Smooth muscle cell (in vitro differentiated cells): Measurements from ENCODE around the gene DMPK. TPM values are rescaled to one million over a fixed set of nuclear protein-coding genes. Genes with fewer than 3 reads are reported as not detected.
A peak's percentile ranks its signal among the peaks of the same experiment; 100 is the strongest.

Experiments
- DNase-seq: peaks from one replicate; lab custom pipeline; 2025; ENCODE audit not compliant: unreplicated experiment; lab: John Stamatoyannopoulos, UW
- H2AFZ ChIP-seq: fragments of 200-600 bp; sonication (generic); 2 replicates; pipeline ENCODE4 v1.6.0; 2016; ENCODE audit warnings: antibody characterized with exemption, low read depth, mild to moderate bottlenecking
- H3F3A ChIP-seq: fragments of 200-600 bp; sonication (generic); 2 replicates; pipeline ENCODE4 v1.6.0; 2017; ENCODE audit warnings: antibody characterized with exemption, low read depth
- H3K27ac ChIP-seq: fragments of 200-600 bp; sonication (generic); 2 replicates; pipeline ENCODE4 v1.5.1; 2016; ENCODE audit warnings: low read depth, mild to moderate bottlenecking
- H3K27me3 ChIP-seq: fragments of 200-600 bp; sonication (generic); 2 replicates; pipeline ENCODE4 v1.6.1; 2016; ENCODE audit warnings: low read depth, mild to moderate bottlenecking
- H3K36me3 ChIP-seq: fragments of 200-600 bp; sonication (generic); 2 replicates; pipeline ENCODE4 v1.5.1; 2016; ENCODE audit warnings: low read depth
- H3K4me1 ChIP-seq: fragments of 200-600 bp; sonication (generic); 2 replicates; pipeline ENCODE4 v1.5.1; 2016; ENCODE audit warnings: low read depth
- H3K4me2 ChIP-seq: fragments of 200-600 bp; sonication (generic); 2 replicates; pipeline ENCODE4 v1.6.0; 2016; ENCODE audit warnings: mild to moderate bottlenecking
- H3K4me3 ChIP-seq: fragments of 200-600 bp; sonication (generic); 2 replicates; pipeline ENCODE4 v1.5.1; 2016; ENCODE audit warnings: mild to moderate bottlenecking
- H3K79me2 ChIP-seq: fragments of 200-600 bp; sonication (generic); 2 replicates; pipeline ENCODE4 v1.6.0; 2016; ENCODE audit warnings: low read depth, mild to moderate bottlenecking
- H3K9ac ChIP-seq: fragments of 200-600 bp; sonication (generic); 2 replicates; pipeline ENCODE4 v1.6.0; 2016; ENCODE audit warnings: low read depth
- H3K9me3 ChIP-seq: fragments of 200-600 bp; sonication (generic); replicated peaks from 2 replicates; pipeline ENCODE4 v1.5.1; 2016; ENCODE audit warnings: low read depth
- H4K20me1 ChIP-seq: fragments of 200-600 bp; sonication (generic); 2 replicates; pipeline ENCODE4 v1.6.0; 2016; ENCODE audit warnings: low read depth
- CTCF ChIP-seq: fragments of 200-600 bp; sonication (generic); IDR thresholded peaks from 2 replicates; pipeline ENCODE4 v1.5.1; 2017; ENCODE audit warnings: borderline replicate concordance, mild to moderate bottlenecking, antibody characterized with exemption; ENCODE audit not compliant: insufficient read depth, poor library complexity, severe bottlenecking
- WGBS: methylation state at CpG from one replicate; pipeline ENCODE4 v1.1.7; 2016; ENCODE audit warnings: low lambda C conversion rate; 5-methylcytosine and 5-hydroxymethylcytosine counted together
- polyA plus RNA-seq: library from polyadenylated mRNA; unstranded; fragments of >200 nt; fragmentation: Nextera tagmentation; extraction: Ambion mirVana; gene quantifications from 2 replicates; pipeline ENCODE4 v1.2.1, GENCODE V29; 2016
- total RNA-seq: library from RNA; depleted of rRNA; stranded (reverse); fragments of >200 nt; gene quantifications from 2 replicates; pipeline ENCODE4 v1.2.3, GENCODE V29; 2014

The DMPK gene
- total and polyA plus RNA-seq, 2 experiments from 2014 or later, result 23.6 to 32.7 TPM

DNA sequence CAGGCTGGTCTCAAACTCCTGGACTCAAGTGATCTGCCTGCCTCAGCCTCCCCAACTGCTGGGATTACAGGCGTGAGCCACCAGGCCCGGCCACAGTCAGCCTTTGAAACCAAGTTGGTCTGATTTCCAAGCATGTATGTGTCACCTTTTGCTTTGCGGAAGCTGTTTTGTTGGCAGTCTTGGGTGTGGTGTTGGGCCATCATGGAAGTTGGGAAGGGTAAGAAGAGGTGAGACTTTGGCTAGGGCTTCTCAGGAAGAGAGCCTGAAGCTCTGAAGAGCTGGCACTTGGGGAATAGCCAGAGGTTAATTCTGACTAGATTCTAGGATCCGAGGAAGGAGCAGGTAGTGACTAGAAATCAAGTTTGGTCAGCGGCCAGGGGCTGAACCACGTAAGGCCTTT lies 30.0 kb upstream of the DMPK start:
- Histone ChIP-seq H3K4me1 (peaks cover 13% of the 10 kb centered on the region), H3K9me3 (no peaks in the 10 kb centered on the region), H3K79me2 (no peaks in the 10 kb centered on the region), H3K4me3 (no peak overlapping the region), H2AFZ (no peak overlapping the region), H3K27ac (no peak overlapping the region), H3K27me3 (no peaks in the 10 kb centered on the region), H3K9ac (no peak overlapping the region), H3F3A (peaks cover 3% of the 10 kb centered on the region), H4K20me1 (no peaks in the 10 kb centered on the region), H3K36me3 (no peaks in the 10 kb centered on the region), H3K4me2 (no peak overlapping the region)
- WGBS, result 95% methylated on average over 6 of the region's 6 CpGs
- TF ChIP-seq CTCF, result no peak
- no peak for DNase-seq

DNA sequence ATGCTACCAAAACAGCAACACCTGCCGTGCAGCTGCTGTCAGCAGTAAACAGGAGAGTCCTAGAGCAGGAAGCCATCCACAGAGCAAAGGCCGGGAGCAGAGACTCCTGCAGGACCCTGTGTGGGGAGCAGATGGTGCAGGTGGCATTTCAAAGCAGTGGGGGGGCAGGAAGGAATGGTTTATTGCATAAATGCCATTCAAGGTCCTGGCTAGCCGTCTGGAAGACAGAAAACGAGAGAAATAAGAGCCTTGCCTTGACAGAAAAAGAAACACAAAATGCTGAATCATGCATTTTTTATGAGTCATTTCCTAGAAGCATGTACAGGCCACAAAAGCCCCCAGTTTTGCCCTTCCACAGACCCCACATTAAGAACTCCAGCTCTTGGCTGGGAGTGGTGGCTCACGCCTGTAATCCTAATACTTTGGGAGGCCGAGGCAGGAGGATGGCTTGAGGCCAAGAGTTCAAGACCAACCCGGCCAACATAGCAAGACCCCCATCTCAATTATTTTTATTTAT lies 27.4 kb upstream of the DMPK start:
- H3K36me3 ChIP-seq, result no peaks in the 10 kb centered on the region
- DNase-seq, result no peak
- no peak overlapping the region for H2AFZ ChIP-seq
- H3K9me3 ChIP-seq, result no peaks in the 10 kb centered on the region
- peaks cover 3% of the 10 kb centered on the region for H3F3A ChIP-seq
- no peaks in the 10 kb centered on the region for H3K27me3 ChIP-seq
- no peak overlapping the region for H3K4me3 ChIP-seq
- WGBS, result 38% methylated on average over 7 of the region's 7 CpGs
- H3K9ac ChIP-seq, result no peak overlapping the region
- H4K20me1 ChIP-seq, result no peaks in the 10 kb centered on the region
- no peaks in the 10 kb centered on the region for H3K79me2 ChIP-seq
- no peaks in the 10 kb centered on the region for H3K4me1 ChIP-seq
- no peak for TF ChIP-seq CTCF
- H3K27ac ChIP-seq, result peak overlapping the region; percentile 66
- H3K4me2 ChIP-seq, result peak overlapping the region; percentile 76

DNA sequence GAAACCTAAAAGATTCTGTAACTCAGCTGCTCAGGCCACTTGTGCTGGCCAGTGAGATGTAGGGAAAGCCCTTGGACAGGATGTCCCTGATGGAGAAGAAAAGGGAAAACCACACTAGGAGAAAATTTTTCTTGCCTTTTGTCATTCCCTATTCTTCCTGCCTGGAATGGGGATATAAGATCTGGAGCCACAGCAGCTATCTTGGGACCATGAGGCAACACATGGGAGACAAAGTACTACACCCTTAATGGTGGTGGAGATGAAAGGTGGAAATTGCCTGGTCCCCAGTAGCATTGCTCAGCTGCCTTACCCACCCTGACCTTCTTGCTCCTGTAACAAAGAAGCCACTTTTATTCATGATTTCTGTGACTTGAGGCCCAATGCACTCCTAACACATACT lies 23.4 kb upstream of the DMPK start:
- H3K79me2 ChIP-seq, result no peaks in the 10 kb centered on the region
- H3K4me3 ChIP-seq, result no peak overlapping the region
- H4K20me1 ChIP-seq, result no peaks in the 10 kb centered on the region
- H3K4me1 ChIP-seq, result no peaks in the 10 kb centered on the region
- DNase-seq, result no peak
- no peaks in the 10 kb centered on the region for H3K36me3 ChIP-seq
- H3K27me3 ChIP-seq, result no peaks in the 10 kb centered on the region
- peaks cover 3% of the 10 kb centered on the region for H3F3A ChIP-seq
- H3K9me3 ChIP-seq, result no peaks in the 10 kb centered on the region
- H3K4me2 ChIP-seq, result no peak overlapping the region
- no peak overlapping the region for H3K27ac ChIP-seq
- TF ChIP-seq CTCF, result no peak
- no peak overlapping the region for H2AFZ ChIP-seq
- no peak overlapping the region for H3K9ac ChIP-seq

GRCh38 chr19:45804959-45805230 lies 22.6 kb upstream of the DMPK start:
- H3K36me3 ChIP-seq, result no peaks in the 10 kb centered on the region
- DNase-seq, result no peak
- H3K4me2 ChIP-seq, result no peak overlapping the region
- H3K4me3 ChIP-seq, result no peak overlapping the region
- no peaks in the 10 kb centered on the region for H3K4me1 ChIP-seq
- H3K27me3 ChIP-seq, result no peaks in the 10 kb centered on the region
- no peak for TF ChIP-seq CTCF
- H3K9me3 ChIP-seq, result no peaks in the 10 kb centered on the region
- no peaks in the 10 kb centered on the region for H3K79me2 ChIP-seq
- no peak overlapping the region for H3K9ac ChIP-seq
- 98% methylated on average over 8 of the region's 8 CpGs for WGBS
- H2AFZ ChIP-seq, result no peak overlapping the region
- no peaks in the 10 kb centered on the region for H4K20me1 ChIP-seq
- H3F3A ChIP-seq, result peaks cover 4% of the 10 kb centered on the region
- H3K27ac ChIP-seq, result no peak overlapping the region
